ENCODE data around the gene TBCEL. TPM values are rescaled to one million over a fixed set of nuclear protein-coding genes. Genes with fewer than 3 reads are reported as not detected.

The TBCEL gene
- total and polyA plus RNA-seq, 3 donors from 2014 or later, result 38.2 to 42.9 (median 42.7) TPM

DNA sequence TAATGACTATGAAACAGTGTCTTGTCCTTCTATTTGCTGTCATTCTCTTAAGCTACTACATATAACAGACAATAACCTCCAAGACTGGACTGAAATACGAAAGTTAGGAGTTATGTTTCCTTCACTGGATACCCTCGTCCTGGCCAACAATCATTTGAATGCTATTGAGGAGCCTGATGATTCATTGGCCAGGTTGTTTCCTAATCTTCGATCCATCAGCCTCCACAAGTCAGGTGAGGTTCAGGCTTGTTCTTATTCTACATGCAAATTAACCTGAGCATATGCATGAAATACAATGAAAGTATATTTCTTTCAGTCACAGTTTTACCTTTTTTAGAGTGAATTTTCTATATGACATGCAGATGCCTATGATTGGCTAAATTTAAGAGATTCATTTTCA, 31.2 kb downstream of the TBCEL start:
- Histone ChIP-seq H3K4me3 (no peak overlapping the region), H3K27ac (no peak overlapping the region), H3K36me3 (ENCODE audit: low read depth, missing control alignments) (no peaks in the 10 kb centered on the region), H3K27me3 (no peaks in the 10 kb centered on the region), H3K9me3 (no peaks in the 10 kb centered on the region), H3K4me1 (no peaks in the 10 kb centered on the region)
- WGBS, 2 donors, result 98% methylated on average over 3 of the region's 3 CpGs
- DNase-seq, result no peak
- intact Hi-C loops (cut with DNase I; ENCODE audit: low total_unique reads), result no loop called here
- TF ChIP-seq, protein P1, sequence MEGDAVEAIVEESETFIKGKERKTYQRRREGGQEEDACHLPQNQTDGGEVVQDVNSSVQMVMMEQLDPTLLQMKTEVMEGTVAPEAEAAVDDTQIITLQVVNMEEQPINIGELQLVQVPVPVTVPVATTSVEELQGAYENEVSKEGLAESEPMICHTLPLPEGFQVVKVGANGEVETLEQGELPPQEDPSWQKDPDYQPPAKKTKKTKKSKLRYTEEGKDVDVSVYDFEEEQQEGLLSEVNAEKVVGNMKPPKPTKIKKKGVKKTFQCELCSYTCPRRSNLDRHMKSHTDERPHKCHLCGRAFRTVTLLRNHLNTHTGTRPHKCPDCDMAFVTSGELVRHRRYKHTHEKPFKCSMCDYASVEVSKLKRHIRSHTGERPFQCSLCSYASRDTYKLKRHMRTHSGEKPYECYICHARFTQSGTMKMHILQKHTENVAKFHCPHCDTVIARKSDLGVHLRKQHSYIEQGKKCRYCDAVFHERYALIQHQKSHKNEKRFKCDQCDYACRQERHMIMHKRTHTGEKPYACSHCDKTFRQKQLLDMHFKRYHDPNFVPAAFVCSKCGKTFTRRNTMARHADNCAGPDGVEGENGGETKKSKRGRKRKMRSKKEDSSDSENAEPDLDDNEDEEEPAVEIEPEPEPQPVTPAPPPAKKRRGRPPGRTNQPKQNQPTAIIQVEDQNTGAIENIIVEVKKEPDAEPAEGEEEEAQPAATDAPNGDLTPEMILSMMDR (IDR thresholded peaks at IDR 0.05), result no peak

DNA sequence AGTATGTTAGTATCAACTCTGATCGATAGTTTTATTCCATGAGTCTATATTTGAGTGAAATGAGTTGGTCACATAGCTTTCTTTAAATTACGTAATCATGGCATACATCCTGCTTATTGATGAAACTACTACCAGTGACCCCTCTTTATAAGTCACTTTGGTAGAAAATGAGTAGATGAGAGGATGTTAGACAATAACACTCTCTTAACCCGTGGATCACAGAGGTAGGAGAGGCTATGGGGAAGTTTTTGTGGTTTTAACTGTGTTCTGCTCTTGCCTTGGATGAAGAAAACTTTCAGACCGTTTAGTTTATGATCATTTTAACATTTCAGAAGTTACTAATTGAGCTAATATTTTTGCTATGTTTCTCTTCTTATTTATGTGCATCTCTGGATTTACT, 34.0 kb downstream of the TBCEL start:
- intact Hi-C loops (cut with DNase I; ENCODE audit: low total_unique reads), result no loop called here
- H3K4me1 ChIP-seq, result no peaks in the 10 kb centered on the region
- H3K4me3 ChIP-seq, result no peak overlapping the region
- no peaks in the 10 kb centered on the region for H3K27me3 ChIP-seq
- H3K27ac ChIP-seq, result no peak overlapping the region
- H3K9me3 ChIP-seq, result no peaks in the 10 kb centered on the region
- no peaks in the 10 kb centered on the region for H3K36me3 ChIP-seq (ENCODE audit: low read depth, missing control alignments)
- no peak for TF ChIP-seq POLR2A (IDR thresholded peaks at IDR 0.05)
- whole genome bisulfite sequencing, 2 donors, result 88 to 90% methylated on average over 4 of the region's 4 CpGs
- no peak for DNase-seq

DNA sequence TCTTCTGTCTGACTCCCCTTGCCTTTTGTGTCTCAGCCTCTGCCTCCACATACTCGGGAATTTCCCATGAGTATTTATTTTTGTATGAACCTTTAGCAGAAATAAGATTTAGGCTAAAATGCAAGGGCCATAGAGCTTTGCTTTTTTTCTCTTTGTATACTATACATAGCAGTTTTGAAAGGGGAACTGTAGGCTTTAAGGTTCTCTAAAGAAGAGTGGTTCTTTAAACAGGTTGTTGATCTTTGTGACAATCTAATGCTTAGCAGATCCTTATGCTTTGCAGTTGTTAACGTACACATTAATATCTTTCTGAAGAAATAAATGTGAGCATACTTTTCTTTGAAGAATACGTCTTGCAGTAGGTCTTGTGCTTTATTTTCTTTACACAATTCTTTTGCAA, 35.0 kb downstream of the TBCEL start:
- Histone ChIP-seq H3K27me3 (no peaks in the 10 kb centered on the region), H3K36me3 (ENCODE audit: low read depth, missing control alignments) (no peaks in the 10 kb centered on the region), H3K9me3 (no peaks in the 10 kb centered on the region), H3K4me1 (no peaks in the 10 kb centered on the region), H3K4me3 (no peak overlapping the region), H3K27ac (no peak overlapping the region)
- DNase-seq, result no peak
- 87 to 94% methylated on average over 3 of the region's 3 CpGs for WGBS, 2 donors
- TF ChIP-seq, protein P1 (IDR thresholded peaks at IDR 0.05), result no peak
- no peak for TF ChIP-seq POLR2A (IDR thresholded peaks at IDR 0.05)
- intact Hi-C loops (cut with DNase I; ENCODE audit: low total_unique reads), result no loop called here

DNA sequence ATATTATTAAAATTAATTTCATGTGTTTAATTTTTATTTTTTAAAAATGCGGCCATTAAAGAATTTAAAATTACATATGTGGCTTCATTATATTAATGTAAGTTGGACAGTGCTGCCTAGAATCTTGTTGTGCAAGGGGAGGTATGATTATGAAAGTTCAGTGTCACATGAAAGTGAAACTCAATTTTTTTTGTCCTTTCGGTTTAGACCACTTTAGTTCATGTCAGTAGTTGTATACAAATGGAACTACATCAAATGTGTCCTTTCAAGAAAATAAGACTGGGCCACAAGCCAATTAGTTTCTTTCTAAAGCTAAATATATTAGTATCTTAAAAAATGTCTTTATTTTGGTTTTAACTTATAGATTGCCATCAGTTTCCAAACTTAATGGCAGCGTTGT, 35.7 kb downstream of the TBCEL start:
- H3K36me3 ChIP-seq (ENCODE audit: low read depth, missing control alignments), result no peaks in the 10 kb centered on the region
- TF ChIP-seq, protein P1 (IDR thresholded peaks at IDR 0.05), result no peak
- TF ChIP-seq POLR2A (IDR thresholded peaks at IDR 0.05), result no peak
- 89 to 91% methylated on average over 3 of the region's 3 CpGs for WGBS, 2 donors
- no peak for DNase-seq
- H3K9me3 ChIP-seq, result no peaks in the 10 kb centered on the region
- H3K4me3 ChIP-seq, result no peak overlapping the region
- intact Hi-C loops (cut with DNase I; ENCODE audit: low total_unique reads), result no loop called here
- no peaks in the 10 kb centered on the region for H3K27me3 ChIP-seq
- H3K4me1 ChIP-seq, result no peaks in the 10 kb centered on the region
- no peak overlapping the region for H3K27ac ChIP-seq

DNA sequence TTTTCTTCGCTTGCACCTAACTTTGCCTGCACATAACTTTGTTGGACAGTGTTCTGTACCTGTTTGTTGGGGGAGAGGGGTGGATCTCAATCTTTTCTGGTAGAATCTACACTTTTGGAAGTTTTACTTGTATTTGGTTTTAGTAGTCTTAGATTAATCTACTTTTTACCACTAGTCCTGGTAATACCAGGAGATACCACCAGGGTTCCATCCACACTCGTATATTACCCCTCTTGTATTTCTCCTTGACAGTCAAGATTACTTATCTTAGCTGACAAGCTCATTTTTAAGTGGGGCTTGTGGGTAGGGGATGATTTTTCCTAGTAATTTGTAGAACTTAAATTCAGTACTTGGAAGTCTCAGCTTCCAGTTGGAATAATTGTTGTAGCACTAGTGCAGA, 39.8 kb downstream of the TBCEL start:
- H3K4me1 ChIP-seq, result no peaks in the 10 kb centered on the region
- no peak for DNase-seq
- WGBS, 2 donors, result 85 to 88% methylated on average over 2 of the region's 2 CpGs
- H3K4me3 ChIP-seq, result no peak overlapping the region
- no peaks in the 10 kb centered on the region for H3K27me3 ChIP-seq
- intact Hi-C loops (cut with DNase I; ENCODE audit: low total_unique reads), result no loop called here
- no peaks in the 10 kb centered on the region for H3K9me3 ChIP-seq
- H3K36me3 ChIP-seq (ENCODE audit: low read depth, missing control alignments), result no peaks in the 10 kb centered on the region
- H3K27ac ChIP-seq, result no peak overlapping the region
- no peak for TF ChIP-seq POLR2A (IDR thresholded peaks at IDR 0.05)
- TF ChIP-seq, protein P1 (IDR thresholded peaks at IDR 0.05), result peak in 2 of 3 experiments; percentile 24 to 67
